Mucosa of rectum (tissue), 2 donors: ENCODE results near the gene BRF1.

ENCODE experiments used
- H3K27ac ChIP-seq, 2 donors: one replicate each; pipeline ENCODE4 v1.7.0; 2013; ENCODE audit warnings: inconsistent platforms in 2 of 2, low read depth in 2 of 2, low read length in 2 of 2
- H3K27me3 ChIP-seq, 2 donors: one replicate each; pipeline ENCODE4 v1.7.0; 2013; ENCODE audit warnings: low read length in 2 of 2; ENCODE audit not compliant: control insufficient read depth in 2 of 2, insufficient read depth in 2 of 2
- H3K36me3 ChIP-seq, 2 donors: one replicate each; pipeline ENCODE4 v1.7.0; 2013; ENCODE audit warnings: low read length in 2 of 2; ENCODE audit not compliant: control insufficient read depth in 2 of 2, insufficient read depth in 2 of 2
- H3K4me1 ChIP-seq, 2 donors: one replicate each; pipeline ENCODE4 v1.7.0; 2013; ENCODE audit warnings: low read length in 2 of 2, mild to moderate bottlenecking in 1 of 2; ENCODE audit not compliant: control insufficient read depth in 2 of 2, insufficient read depth in 2 of 2
- H3K4me3 ChIP-seq, 2 donors: one replicate each; pipeline ENCODE4 v1.7.0; 2013; ENCODE audit warnings: low read length in 2 of 2
- H3K9ac ChIP-seq, 2 donors: one replicate each; pipeline ENCODE4 v1.7.0; 2013; ENCODE audit warnings: low read length in 2 of 2, low read depth in 1 of 2, mild to moderate bottlenecking in 1 of 2
- H3K9me3 ChIP-seq, 2 donors: one replicate each; pipeline ENCODE4 v1.7.0; 2013; ENCODE audit warnings: low read length in 2 of 2; ENCODE audit not compliant: control insufficient read depth in 2 of 2
- donor health status: healthy.
- donor health status: Normal muscosa, but diverticular disease.

The BRF1 gene

DNA sequence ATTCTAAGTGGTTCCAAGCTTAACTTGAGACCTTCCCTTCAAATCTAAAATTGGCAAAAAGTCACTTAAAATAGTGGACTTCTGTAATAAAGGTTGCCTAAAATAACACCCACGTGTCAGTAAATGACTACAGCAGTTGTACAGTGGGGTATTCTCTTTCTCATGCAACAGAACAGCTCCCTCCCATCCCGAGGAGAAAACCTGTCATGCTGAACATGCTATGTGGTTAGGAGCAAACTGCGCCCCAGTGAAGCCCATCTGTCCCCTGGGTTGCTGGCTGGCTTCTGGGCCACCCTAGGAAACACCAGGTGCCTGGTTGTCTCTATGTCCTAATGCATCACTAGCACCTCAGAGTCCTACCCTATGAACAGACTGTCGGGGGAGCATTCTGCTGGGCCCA is 49.8 kb downstream of the BRF1 start:
- H3K27me3 ChIP-seq: no peaks in the 10 kb centered on the region
- H3K9me3 ChIP-seq: no peaks in the 10 kb centered on the region
- H3K9ac ChIP-seq: no peak overlapping the region

DNA sequence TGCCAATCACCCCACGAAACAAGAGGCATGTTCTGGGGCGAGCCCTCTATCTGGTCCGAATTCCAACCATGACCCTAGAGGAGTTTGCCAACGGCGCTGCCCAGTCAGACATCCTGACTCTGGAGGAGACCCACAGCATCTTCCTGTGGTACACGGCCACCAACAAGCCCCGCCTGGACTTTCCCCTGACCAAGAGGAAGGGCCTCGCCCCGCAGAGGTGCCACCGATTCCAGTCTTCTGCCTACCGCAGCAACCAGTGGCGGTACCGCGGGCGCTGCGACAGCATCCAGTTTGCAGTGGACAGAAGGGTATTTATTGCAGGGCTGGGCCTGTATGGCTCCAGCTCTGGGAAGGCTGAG is 50.8 kb downstream of the BRF1 start:
- peaks cover 13 to 21% of the 10 kb centered on the region in 2 donors for H3K4me1 ChIP-seq
- H3K27ac ChIP-seq: no peak overlapping the region
- H3K4me3 ChIP-seq: no peak overlapping the region
- no peaks in the 10 kb centered on the region for H3K9me3 ChIP-seq
- peaks cover 20 to 37% of the 10 kb centered on the region in 2 donors for H3K36me3 ChIP-seq
- H3K27me3 ChIP-seq: no peaks in the 10 kb centered on the region
- no peak overlapping the region for H3K9ac ChIP-seq

More for the DNA sequence above, 49.8 kb downstream of the BRF1 start:
- H3K27ac ChIP-seq: no peak overlapping the region
- peaks cover 13 to 21% of the 10 kb centered on the region in 2 donors for H3K4me1 ChIP-seq
- H3K36me3 ChIP-seq: peaks cover 20 to 37% of the 10 kb centered on the region in 2 donors
- no peak overlapping the region for H3K4me3 ChIP-seq

DNA sequence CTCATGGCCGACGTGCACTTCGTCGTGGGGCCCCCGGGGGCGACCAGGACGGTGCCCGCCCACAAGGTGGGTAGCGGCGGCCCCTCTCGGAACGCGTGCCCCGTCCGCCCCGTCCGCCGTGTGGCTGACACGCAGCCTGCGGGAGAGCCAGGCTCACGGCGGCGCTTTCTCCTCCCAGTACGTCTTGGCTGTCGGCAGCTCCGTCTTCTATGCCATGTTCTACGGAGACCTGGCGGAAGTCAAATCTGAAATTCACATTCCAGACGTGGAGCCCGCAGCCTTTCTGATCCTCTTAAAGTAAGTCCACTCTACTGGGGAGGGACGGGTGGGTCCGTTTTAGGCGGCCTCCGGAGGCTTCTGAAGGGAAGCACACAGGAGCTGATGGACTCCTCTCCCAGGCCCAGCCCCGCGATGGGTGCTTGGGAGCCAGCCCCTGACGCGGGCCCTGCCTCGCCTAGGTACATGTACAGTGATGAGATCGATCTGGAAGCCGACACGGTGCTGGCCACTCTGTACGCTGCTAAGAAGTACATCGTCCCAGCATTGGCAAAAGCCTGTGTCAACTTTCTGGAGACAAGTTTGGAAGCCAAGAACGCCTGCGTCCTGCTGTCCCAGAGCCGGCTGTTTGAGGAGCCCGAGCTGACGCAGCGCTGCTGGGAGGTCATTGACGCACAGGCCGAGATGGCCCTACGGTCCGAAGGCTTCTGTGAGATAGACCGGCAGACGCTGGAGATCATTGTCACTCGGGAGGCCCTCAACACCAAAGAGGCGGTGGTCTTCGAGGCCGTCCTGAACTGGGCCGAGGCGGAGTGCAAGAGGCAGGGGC is 51.4 kb downstream of the BRF1 start:
- Histone ChIP-seq H3K27me3 (no peaks in the 10 kb centered on the region), H3K4me3 (peak overlapping the region; percentile 61 to 66), H3K9me3 (no peaks in the 10 kb centered on the region), H3K9ac (peak overlapping the region; percentile 34 to 81), H3K4me1 (peaks cover 13 to 21% of the 10 kb centered on the region in 2 donors), H3K27ac (peak overlapping the region; percentile 84 to 86), H3K36me3 (peaks cover 20 to 37% of the 10 kb centered on the region in 2 donors)

DNA sequence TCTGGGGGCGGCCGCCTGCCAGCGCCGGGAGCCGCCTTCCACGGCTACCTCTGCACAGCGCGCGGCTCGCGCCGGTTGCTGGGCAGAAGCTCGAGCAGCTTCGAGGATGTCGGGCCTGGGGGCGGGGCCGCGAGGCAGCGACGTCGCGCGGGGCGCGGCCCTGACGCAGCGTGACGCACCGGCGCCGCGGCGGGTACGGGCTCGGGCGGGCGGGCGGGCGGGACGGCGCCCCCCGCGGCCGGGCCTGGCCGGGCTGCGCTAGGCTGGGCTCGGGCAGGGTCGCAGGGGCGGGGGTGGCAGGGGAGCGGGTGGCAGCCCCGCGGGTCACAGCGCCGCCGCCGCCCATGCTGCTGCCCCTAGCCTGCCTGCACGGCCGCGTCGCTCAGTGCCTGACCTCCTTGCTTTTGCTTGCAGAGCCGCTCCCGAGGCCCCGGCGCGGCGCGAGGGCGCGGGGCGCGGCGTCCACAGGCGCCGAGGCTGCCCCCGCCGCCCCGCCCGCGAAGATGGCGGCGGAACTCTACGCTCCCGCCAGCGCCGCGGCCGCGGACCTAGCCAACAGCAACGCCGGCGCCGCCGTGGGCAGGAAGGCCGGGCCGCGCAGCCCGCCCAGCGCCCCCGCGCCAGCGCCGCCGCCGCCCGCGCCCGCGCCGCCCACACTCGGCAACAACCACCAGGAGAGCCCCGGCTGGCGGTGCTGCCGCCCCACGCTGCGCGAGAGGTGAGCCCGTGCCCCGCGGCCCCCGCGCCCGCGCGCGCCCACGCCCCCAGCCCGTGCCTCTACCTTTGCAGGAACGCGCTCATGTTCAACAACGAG is 52.2 kb downstream of the BRF1 start, which contains the start of gene BTBD6:
TSS of gene BTBD6 (plus strand) at position 166 of the 814 bp plus-strand sequence. CDS start at position 345, 179 bp downstream.
- Histone ChIP-seq H3K4me1 (peaks cover 13 to 21% of the 10 kb centered on the region in 2 donors), H3K9me3 (no peaks in the 10 kb centered on the region), H3K4me3 (peak within 1 kb of the TSS; percentile 66 to 80), H3K36me3 (peaks cover 20 to 34% of the 10 kb centered on the region in 2 donors), H3K27me3 (no peaks in the 10 kb centered on the region), H3K27ac (peak within 1 kb of the TSS; percentile 84 to 86), H3K9ac (peak within 1 kb of the TSS; percentile 81 to 83)

DNA sequence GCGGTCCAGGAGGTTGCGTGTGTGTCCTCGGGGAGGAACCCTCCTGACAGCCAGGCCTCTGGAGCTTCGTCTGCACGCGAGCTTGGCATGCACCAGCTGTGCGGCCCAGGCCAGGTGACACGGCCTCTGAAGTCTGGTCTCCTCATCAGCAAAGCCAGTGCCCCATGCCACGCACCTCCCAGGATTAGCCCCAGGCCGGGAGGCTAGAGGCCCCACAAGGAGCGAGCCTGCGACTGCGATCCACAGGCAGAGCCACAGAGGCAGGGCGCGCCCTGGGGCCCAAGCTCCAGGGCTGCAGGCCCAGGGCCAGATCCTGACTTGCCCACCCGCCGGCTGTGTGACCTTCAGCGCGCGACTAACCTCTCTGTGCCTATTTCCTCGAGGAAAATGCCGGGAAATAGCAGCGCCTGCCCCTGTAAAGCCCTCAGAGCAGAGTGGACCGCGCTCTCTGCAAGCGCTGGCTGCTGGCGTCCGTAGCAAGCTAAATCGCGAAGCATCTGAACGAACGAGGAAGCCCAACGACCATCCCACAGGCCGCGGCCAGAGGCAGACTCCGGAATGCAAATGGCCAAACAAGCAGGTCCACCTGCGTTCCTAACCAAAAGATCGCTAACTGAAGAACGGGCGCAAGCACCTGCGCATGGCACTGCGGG is 53.0 kb downstream of the BRF1 start:
- peaks cover 20 to 32% of the 10 kb centered on the region in 2 donors for H3K36me3 ChIP-seq
- peaks cover 13 to 21% of the 10 kb centered on the region in 2 donors for H3K4me1 ChIP-seq
- H3K27ac ChIP-seq: peak overlapping the region; percentile 57 to 83

DNA sequence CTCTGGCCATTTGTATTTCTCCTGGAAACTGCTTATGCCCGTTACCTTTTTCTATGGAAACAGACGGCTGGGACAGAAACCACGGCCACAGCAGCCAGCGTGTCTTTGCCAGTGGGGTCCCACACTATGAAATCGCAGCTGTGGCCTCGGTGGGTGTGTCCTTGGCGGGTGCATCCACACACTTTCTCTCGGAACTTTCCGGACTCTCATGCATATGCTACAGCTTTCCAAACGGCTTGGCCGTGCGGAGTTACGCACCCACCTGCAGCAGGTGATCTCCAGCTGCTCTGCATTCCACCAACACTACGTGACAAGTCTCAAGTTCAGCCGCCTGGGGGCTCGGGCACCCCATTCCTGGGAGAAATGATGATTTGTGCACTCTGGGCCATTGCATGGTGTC is 53.8 kb downstream of the BRF1 start:
- H3K4me1 ChIP-seq: peaks cover 13 to 21% of the 10 kb centered on the region in 2 donors

More for the DNA sequence above, 53.0 kb downstream of the BRF1 start:
- Histone ChIP-seq H3K9me3 (no peaks in the 10 kb centered on the region), H3K4me3 (peak overlapping the region; percentile 59 to 80), H3K9ac (peak overlapping the region; percentile 76 to 83), H3K27me3 (no peaks in the 10 kb centered on the region)

DNA sequence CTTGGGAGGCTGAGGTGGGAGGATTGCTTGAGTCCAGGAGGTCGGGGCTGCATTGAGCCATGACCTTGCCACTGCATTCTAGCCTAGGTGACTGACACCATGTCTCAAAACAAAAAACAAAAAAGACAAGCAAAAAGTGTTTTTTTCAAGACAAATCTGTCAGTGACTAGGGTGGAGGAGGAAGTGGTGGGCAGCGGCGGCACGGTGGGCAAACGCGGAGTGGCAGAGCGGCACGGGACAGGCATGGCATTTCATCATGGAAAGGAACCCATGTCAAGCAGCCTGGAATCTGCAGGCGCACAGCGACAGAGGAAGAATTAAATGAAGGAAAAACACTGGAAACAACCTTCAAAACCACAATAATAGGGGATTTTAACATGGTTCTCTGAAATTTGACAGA is 56.5 kb downstream of the BRF1 start:
- no peak overlapping the region for H3K9ac ChIP-seq
- no peak overlapping the region for H3K27ac ChIP-seq
- H3K36me3 ChIP-seq: peaks cover 0 to 4% of the 10 kb centered on the region in 2 donors
- no peaks in the 10 kb centered on the region for H3K27me3 ChIP-seq
- H3K4me1 ChIP-seq: peaks cover 8 to 14% of the 10 kb centered on the region in 2 donors
- no peak overlapping the region for H3K4me3 ChIP-seq
- no peaks in the 10 kb centered on the region for H3K9me3 ChIP-seq

More for the DNA sequence above, 53.8 kb downstream of the BRF1 start:
- H3K36me3 ChIP-seq: peaks cover 16 to 24% of the 10 kb centered on the region in 2 donors
- no peak overlapping the region for H3K9ac ChIP-seq
- H3K27me3 ChIP-seq: no peaks in the 10 kb centered on the region
- H3K4me3 ChIP-seq: no peak overlapping the region
- H3K9me3 ChIP-seq: no peaks in the 10 kb centered on the region
- no peak overlapping the region for H3K27ac ChIP-seq

DNA sequence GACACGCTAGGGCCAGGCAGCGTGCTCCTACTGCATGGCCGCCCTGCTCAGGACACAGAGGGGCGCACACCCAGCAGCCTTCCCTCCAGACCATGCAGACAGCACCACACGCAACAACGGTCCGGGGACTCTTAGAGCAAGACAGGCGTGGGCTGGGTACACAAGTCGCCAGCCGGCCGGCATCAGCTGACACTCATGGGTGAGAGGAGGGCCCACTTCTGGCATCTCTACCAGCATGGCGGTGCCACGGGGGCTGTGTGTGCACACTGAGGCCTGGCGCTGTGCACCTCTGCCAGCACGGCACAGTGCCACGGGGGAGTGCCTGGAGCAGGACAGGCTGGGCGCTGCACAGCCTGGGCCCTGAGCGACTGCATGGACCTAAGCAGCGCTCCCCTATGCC is 59.2 kb downstream of the BRF1 start:
- Histone ChIP-seq H3K9me3 (no peaks in the 10 kb centered on the region), H3K4me3 (no peak overlapping the region), H3K4me1 (no peaks in the 10 kb centered on the region), H3K9ac (no peak overlapping the region), H3K27ac (no peak overlapping the region), H3K36me3 (peaks cover 0 to 4% of the 10 kb centered on the region in 2 donors), H3K27me3 (no peaks in the 10 kb centered on the region)

DNA sequence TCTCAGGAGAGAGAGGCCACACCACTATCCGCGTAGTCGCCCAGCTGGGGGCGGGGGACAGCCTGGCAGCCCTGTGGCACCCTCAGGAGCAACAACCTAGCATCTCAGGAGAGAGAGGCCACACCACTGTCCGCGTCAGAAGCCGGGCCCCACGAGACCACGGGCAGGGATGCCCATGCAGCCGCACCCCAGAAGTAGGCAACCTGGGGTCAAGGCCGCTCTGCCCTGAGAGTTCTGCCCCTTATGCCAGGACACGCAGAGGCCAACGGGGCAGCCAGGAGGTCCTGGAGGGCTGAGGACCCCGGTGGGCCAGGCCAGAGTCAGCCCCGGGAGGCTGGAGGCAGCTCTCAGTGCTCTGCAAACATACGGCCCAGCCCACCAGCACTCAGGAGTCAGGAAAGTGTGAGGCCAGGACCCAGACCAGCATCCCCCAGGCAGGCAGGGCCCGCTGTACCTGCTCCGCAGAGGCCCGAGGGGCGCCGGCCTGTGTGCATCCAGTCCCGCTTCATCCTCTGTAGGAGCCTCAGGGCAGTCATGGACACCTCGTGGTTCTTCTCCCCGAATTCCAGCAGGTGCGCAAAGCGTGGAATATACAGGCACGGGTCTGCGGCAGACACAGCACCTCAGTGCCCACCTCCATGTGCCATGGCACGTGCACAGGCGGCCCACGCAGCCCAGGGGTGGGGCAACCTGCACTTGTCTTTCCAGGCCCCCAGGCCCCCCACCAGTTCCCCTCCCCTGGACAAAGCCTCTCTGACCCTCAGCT is 59.8 kb downstream of the BRF1 start:
- H3K4me1 ChIP-seq: no peaks in the 10 kb centered on the region
- no peak overlapping the region for H3K4me3 ChIP-seq
- no peaks in the 10 kb centered on the region for H3K27me3 ChIP-seq
- no peak overlapping the region for H3K9ac ChIP-seq
- H3K9me3 ChIP-seq: no peaks in the 10 kb centered on the region
- H3K27ac ChIP-seq: no peak overlapping the region
- peaks cover 0 to 4% of the 10 kb centered on the region in 2 donors for H3K36me3 ChIP-seq
